Loucy (cell line): ENCODE data around the gene HOXC12.

ENCODE experiments used
- H2AFZ ChIP-seq: fragments of 200-600 bp; sonication (generic); 2 replicates; pipeline ENCODE4 v1.6.0; 2016; ENCODE audit warnings: antibody characterized with exemption, mild to moderate bottlenecking, low read length, moderate library complexity
- H3F3A ChIP-seq: fragments of 200-600 bp; 2 replicates; pipeline ENCODE4 v1.6.0; 2016; ENCODE audit warnings: antibody characterized with exemption, low read depth, mild to moderate bottlenecking
- H3K27me3 ChIP-seq: fragments of 200-600 bp; sonication (generic); 2 replicates; pipeline ENCODE4 v1.6.1; 2014; ENCODE audit warnings: low read length, mild to moderate bottlenecking; ENCODE audit not compliant: insufficient read depth, poor library complexity, severe bottlenecking
- H3K36me3 ChIP-seq: fragments of 200-600 bp; sonication (generic); 2 replicates; pipeline ENCODE4 v1.6.1; 2016; ENCODE audit warnings: low read length; ENCODE audit not compliant: insufficient read depth
- H3K4me1 ChIP-seq: fragments of 200-600 bp; sonication (generic); 2 replicates; pipeline ENCODE4 v1.5.1; 2014; ENCODE audit warnings: low read length, mild to moderate bottlenecking; ENCODE audit not compliant: insufficient read depth, poor library complexity, severe bottlenecking
- H3K4me2 ChIP-seq: fragments of 200-600 bp; sonication (generic); 2 replicates; pipeline ENCODE4 v1.6.0; 2014; ENCODE audit warnings: antibody characterized with exemption, low read length, low read depth, mild to moderate bottlenecking; ENCODE audit not compliant: poor library complexity, severe bottlenecking
- H3K4me3 ChIP-seq: fragments of 200-600 bp; sonication (generic); 2 replicates; pipeline ENCODE4 v1.5.1; 2014; ENCODE audit warnings: low read length, mild to moderate bottlenecking, mixed read lengths; ENCODE audit not compliant: poor library complexity, severe bottlenecking
- H3K79me2 ChIP-seq: fragments of 200-600 bp; sonication (generic); 2 replicates; pipeline ENCODE4 v1.6.1; 2014; ENCODE audit warnings: low read length; ENCODE audit not compliant: insufficient read depth
- H3K9ac ChIP-seq: fragments of 200-600 bp; sonication (generic); 2 replicates; pipeline ENCODE4 v1.6.0; 2014; ENCODE audit warnings: mild to moderate bottlenecking, low read depth, low read length, moderate library complexity; ENCODE audit not compliant: poor library complexity, severe bottlenecking
- H3K9me2 ChIP-seq: fragments of 200-600 bp; sonication (generic); replicated peaks from 2 replicates; pipeline ENCODE4 v1.6.1; 2016; ENCODE audit warnings: low read depth, low read length, mixed read lengths
- H3K9me3 ChIP-seq: fragments of 200-600 bp; sonication (generic); 2 replicates; pipeline ENCODE4 v1.6.1; 2014; ENCODE audit warnings: mild to moderate bottlenecking, antibody characterized with exemption, low read length, low read depth; ENCODE audit not compliant: insufficient read depth
- H4K20me1 ChIP-seq: fragments of 200-600 bp; sonication (generic); 2 replicates; pipeline ENCODE4 v1.6.0; 2014; ENCODE audit warnings: antibody characterized with exemption, low read length, mild to moderate bottlenecking; ENCODE audit not compliant: insufficient read depth, poor library complexity, severe bottlenecking
- CTCF ChIP-seq: fragments of 200-600 bp; sonication (generic); conservative IDR thresholded peaks from 2 replicates; pipeline ENCODE4 v1.5.1; 2014; ENCODE audit warnings: mild to moderate bottlenecking, antibody characterized with exemption, low read length
- EZH2phosphoT487 ChIP-seq: fragments of 200-600 bp; IDR thresholded peaks from 2 replicates; pipeline ENCODE4 v1.6.1; 2018; ENCODE audit warnings: antibody characterized with exemption, mild to moderate bottlenecking, moderate library complexity, borderline replicate concordance

The HOXC12 gene

GRCh38 chr12:53950437-53950773, 4.3 kb upstream of the HOXC12 start:
- no peaks in the 10 kb centered on the region for H3K36me3 ChIP-seq
- no peak overlapping the region for H2AFZ ChIP-seq

GRCh38 chr12:53950789-53951576, 3.7 kb upstream of the HOXC12 start:
- no peaks in the 10 kb centered on the region for H4K20me1 ChIP-seq
- no peaks in the 10 kb centered on the region for H3F3A ChIP-seq
- no peak overlapping the region for H3K4me2 ChIP-seq
- H3K36me3 ChIP-seq: no peaks in the 10 kb centered on the region
- no peaks in the 10 kb centered on the region for H3K9me2 ChIP-seq
- H3K9ac ChIP-seq: no peak overlapping the region
- H2AFZ ChIP-seq: no peak overlapping the region
- TF ChIP-seq CTCF (no peak), EZH2phosphoT487 (no peak)
- H3K9me3 ChIP-seq: no peaks in the 10 kb centered on the region
- H3K27me3 ChIP-seq: no peaks in the 10 kb centered on the region
- H3K4me1 ChIP-seq: peaks cover 7% of the 10 kb centered on the region
- no peak overlapping the region for H3K4me3 ChIP-seq
- H3K79me2 ChIP-seq: no peaks in the 10 kb centered on the region

More at GRCh38 chr12:53950437-53950773, 4.3 kb upstream of the HOXC12 start:
- Histone ChIP-seq H3K4me2 (no peak overlapping the region), H4K20me1 (no peaks in the 10 kb centered on the region), H3K4me1 (peaks cover 1% of the 10 kb centered on the region), H3K4me3 (no peak overlapping the region), H3K79me2 (no peaks in the 10 kb centered on the region), H3K27me3 (no peaks in the 10 kb centered on the region), H3K9me2 (no peaks in the 10 kb centered on the region), H3K9ac (no peak overlapping the region), H3K9me3 (no peaks in the 10 kb centered on the region), H3F3A (no peaks in the 10 kb centered on the region)
- TF ChIP-seq CTCF (no peak; the same call in 1 of the 2 replicates), EZH2phosphoT487 (no peak)

DNA sequence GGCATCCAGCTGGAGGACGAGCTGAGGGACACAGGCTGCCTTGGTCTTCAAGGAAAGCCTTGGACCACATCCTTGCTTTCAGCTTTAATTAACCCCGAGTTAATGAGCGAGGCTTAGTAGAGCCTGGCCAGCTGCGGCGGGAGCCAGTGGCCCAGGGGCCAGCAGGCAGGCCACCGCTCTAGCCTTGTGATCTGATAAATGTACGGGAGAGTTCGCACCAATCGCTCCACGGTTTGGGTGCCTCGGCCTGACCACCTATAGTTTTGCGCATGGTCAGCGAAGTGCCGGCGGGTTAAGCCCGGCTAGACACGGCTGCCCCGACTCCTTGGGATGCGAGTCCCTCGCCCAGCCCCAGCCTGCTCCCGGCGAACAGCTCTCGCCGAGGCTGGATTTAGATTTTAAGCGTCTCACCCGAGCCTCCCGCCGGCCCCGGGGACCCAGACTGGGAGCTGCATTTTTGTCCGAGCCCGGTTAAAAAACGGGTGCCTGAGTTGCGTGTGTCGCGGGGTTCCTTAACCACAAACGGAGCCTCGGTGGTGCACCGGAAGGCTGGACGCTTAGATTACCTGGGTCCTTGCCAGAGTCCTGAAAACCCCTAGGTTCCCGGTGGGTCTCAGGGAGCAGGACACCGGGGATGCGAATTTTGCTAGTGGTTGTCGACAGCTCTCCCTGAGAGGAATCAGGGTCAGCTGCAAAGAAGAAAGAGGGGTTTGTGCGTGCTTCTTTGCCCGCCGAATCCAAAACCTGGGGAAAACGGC, 2.9 kb upstream of the HOXC12 start:
- Histone ChIP-seq H2AFZ (no peak overlapping the region), H4K20me1 (no peaks in the 10 kb centered on the region), H3K9me3 (no peaks in the 10 kb centered on the region), H3K9ac (no peak overlapping the region), H3F3A (no peaks in the 10 kb centered on the region), H3K4me3 (no peak overlapping the region), H3K36me3 (no peaks in the 10 kb centered on the region), H3K9me2 (no peaks in the 10 kb centered on the region), H3K27me3 (no peaks in the 10 kb centered on the region), H3K4me2 (no peak overlapping the region), H3K79me2 (no peaks in the 10 kb centered on the region), H3K4me1 (peaks cover 14% of the 10 kb centered on the region)
- TF ChIP-seq CTCF (no peak), EZH2phosphoT487 (no peak)
